GM12878 (cell line): Measurements from ENCODE around the gene SATB2. TPM values are rescaled to one million over a fixed set of nuclear protein-coding genes. Genes with fewer than 3 reads are reported as not detected.

Experiments used
- ATAC-seq: fragments of 200-7000 bp; cut with Tn5 transposase; 3 replicates; pipeline ENCODE4 v1.9.1; 2020; ENCODE audit warnings: mild to moderate bottlenecking, moderate library complexity
- BruUV-seq: library from RNA; stranded (reverse); fragments of 400-500 nt; replicated peaks from 2 replicates; lab custom pipeline; 2021; lab: Mats Ljungman, UMichigan
- CTCF ChIA-PET: fragments of 300-600 bp; sonication (Branson Sonifier 250); formaldehyde crosslinking; extraction: SDS; loops from one replicate; lab custom pipeline; 2021; ENCODE audit warnings: inconsistent platforms; lab: Yijun Ruan, JAX
- POLR2A ChIA-PET: fragments of 350-600 bp; formaldehyde crosslinking; extraction: SDS; loops from one replicate; lab custom pipeline; 2021; ENCODE audit warnings: inconsistent platforms; lab: Charles Lee
- RAD21 ChIA-PET: fragments of 300-600 bp; sonication (Branson Sonifier 250); formaldehyde crosslinking; loops from one replicate; lab custom pipeline; 2023; ENCODE audit warnings: antibody characterized with exemption; ENCODE audit not compliant: unreplicated experiment; lab: Charles Lee
- SMC1A ChIA-PET: fragments of 300-600 bp; sonication (Branson Sonifier 250); formaldehyde crosslinking; loops from one replicate; lab custom pipeline; 2023; ENCODE audit not compliant: unreplicated experiment, uncharacterized antibody; lab: Charles Lee
- DNase-seq: peaks from one replicate; pipeline ENCODE4 v3.0.0-alpha.2; 2011; ENCODE audit warnings: low read depth, low spot score
- FAIRE-seq: peaks from 3 replicates; lab custom pipeline; 2011; peaks lifted over from hg19 to GRCh38; lab: Jason Lieb, UNC
- H2AFZ ChIP-seq: 2 replicates; pipeline ENCODE4 v1.6.0; 2011; ENCODE audit warnings: low read depth, low read length, control low read depth; ENCODE audit not compliant: control insufficient read depth
- H3K27ac ChIP-seq: 2 replicates; pipeline ENCODE4 v1.5.1; 2011; ENCODE audit warnings: control low read depth; ENCODE audit not compliant: control insufficient read depth, insufficient read depth
- H3K27me3 ChIP-seq, 2 experiments: replicated peaks in 1 of 2; 2 replicates each; pipeline versions ENCODE4 v1.6.0 to v1.6.1; 2011; ENCODE audit warnings: low read length in 1 of 2; ENCODE audit not compliant: control insufficient read depth in 2 of 2, insufficient read depth in 2 of 2
- H3K36me3 ChIP-seq, 2 experiments: 2 replicates each; pipeline ENCODE4 v1.5.1; 2011; ENCODE audit warnings: low read length in 1 of 2; ENCODE audit not compliant: control insufficient read depth in 2 of 2, insufficient read depth in 2 of 2
- H3K4me1 ChIP-seq: 2 replicates; pipeline ENCODE4 v1.6.1; 2011; ENCODE audit warnings: mild to moderate bottlenecking, low read length, moderate library complexity, mixed read lengths; ENCODE audit not compliant: control insufficient read depth, insufficient read depth
- H3K4me2 ChIP-seq: 2 replicates; pipeline ENCODE4 v1.6.0; 2011; ENCODE audit warnings: control low read depth; ENCODE audit not compliant: control insufficient read depth, insufficient read depth
- H3K4me3 ChIP-seq: fragments of 200-600 bp; sonication (generic); 2 replicates; pipeline ENCODE4 v1.5.1; 2016
- H3K79me2 ChIP-seq: 2 replicates; pipeline ENCODE4 v1.6.0; 2011; ENCODE audit warnings: low read length; ENCODE audit not compliant: control insufficient read depth, insufficient read depth
- H3K9ac ChIP-seq: 2 replicates; pipeline ENCODE4 v1.8.0; 2011; ENCODE audit warnings: low read length, control low read depth, mixed read lengths; ENCODE audit not compliant: control insufficient read depth, insufficient read depth
- H3K9me3 ChIP-seq: replicated peaks from 3 replicates; pipeline ENCODE4 v1.5.1; 2011; ENCODE audit warnings: mild to moderate bottlenecking, low read length; ENCODE audit not compliant: control insufficient read depth, insufficient read depth
- H4K20me1 ChIP-seq: 2 replicates; pipeline ENCODE4 v1.6.0; 2011; ENCODE audit not compliant: control insufficient read depth, insufficient read depth
- ATF3 ChIP-seq: IDR thresholded peaks from 2 replicates; pipeline ENCODE4 v1.6.1; 2011; ENCODE audit warnings: low read depth, mild to moderate bottlenecking, low read length, moderate library complexity, borderline replicate concordance; ENCODE audit errors: extremely low read depth
- MEF2A ChIP-seq: IDR thresholded peaks from 2 replicates; pipeline ENCODE4 v1.6.1; 2011; ENCODE audit warnings: low read depth, mild to moderate bottlenecking, low read length, moderate library complexity; ENCODE audit not compliant: insufficient read depth
- MTA3 ChIP-seq: IDR thresholded peaks from 2 replicates; pipeline ENCODE4 v1.6.1; 2012; ENCODE audit warnings: low read length, inconsistent platforms, borderline replicate concordance
- MYC ChIP-seq: IDR thresholded peaks from 2 replicates; pipeline ENCODE4 v1.6.1; 2011; ENCODE audit warnings: mild to moderate bottlenecking, low read length, moderate library complexity, inconsistent platforms; ENCODE audit not compliant: insufficient read depth, insufficient replicate concordance, insufficient read length, severe bottlenecking
- NFIC ChIP-seq: IDR thresholded peaks from 2 replicates; pipeline ENCODE4 v1.6.1; 2012; ENCODE audit warnings: low read depth, mild to moderate bottlenecking, inconsistent platforms, low read length, moderate library complexity
- RBBP5 ChIP-seq: fragments of 200-600 bp; sonication (generic); conservative IDR thresholded peaks from 2 replicates; pipeline ENCODE4 v1.6.1; 2016
- RCOR1 ChIP-seq: conservative IDR thresholded peaks from 2 replicates; pipeline ENCODE4 v1.6.1; 2012; ENCODE audit warnings: low read depth, low read length, improper control_type of control experiment
- ZNF687 ChIP-seq: fragments of 450-650 bp; IDR thresholded peaks from 2 replicates; pipeline ENCODE4 v1.6.1; 2017; ENCODE audit warnings: mild to moderate bottlenecking, moderate library complexity
- WGBS: methylation state at CpG from one replicate; pipeline ENCODE4 v1.1.6; 2016; ENCODE audit warnings: low lambda C conversion rate; ENCODE audit not compliant: insufficient replicate concordance, insufficient coverage; ENCODE audit errors: missing lambda C conversion rate; 5-methylcytosine and 5-hydroxymethylcytosine counted together
- in situ Hi-C: fragments of 300-500 bp; cut with MboI; formaldehyde crosslinking; loops from 9 replicates; pipeline ENCODE4 v1.14.3; 2018; ENCODE audit warnings: mixed read lengths
- intact Hi-C: fragments of 100-400 bp; cut with micrococcal nuclease; formaldehyde crosslinking; loops from one replicate; pipeline ENCODE4 v1.14.2; 2022; ENCODE audit not compliant: unreplicated experiment
- polyA plus RNA-seq, 11 experiments: library from polyadenylated mRNA; depleted of rRNA in 4 of 11; unstranded in 6 of 11; stranded (reverse) in 5 of 11; fragments of >200 nt; fragmentation: Nextera tagmentation in 4 of 11; fragmentation: Illumina TruSeq in 1 of 11; extraction: Ambion mirVana in 4 of 11; extraction: Trizol in 1 of 11; gene quantifications; 1 replicate in 1 of 11; 2 replicates in 10 of 11; pipeline versions ENCODE4 v1.2.1 to v1.2.3, GENCODE V29; 2011 to 2016; ENCODE audit warnings: inconsistent platforms in 2 of 11, missing spikeins in 2 of 11, low read depth in 1 of 11
- total RNA-seq, 4 experiments: library from RNA; depleted of rRNA in 3 of 4; stranded (reverse); fragments of >200 nt in 3 of 4; fragmentation: Illumina TruSeq in 1 of 4; extraction: Trizol in 1 of 4; gene quantifications; 2 replicates each; pipeline versions ENCODE4 v1.2.1 to v1.2.3, GENCODE V29; 2013 to 2021
- TF ChIP-seq, protein P1 (sequence below): IDR thresholded peaks from 2 replicates; pipeline ENCODE4 v1.6.1; 2012; ENCODE audit warnings: improper control_type of control experiment, low read depth, low read length; ENCODE audit not compliant: insufficient replicate concordance

The SATB2 gene
- total and polyA plus RNA-seq, 10 of the 15 experiments (the other 5 are each of a cell fraction or from before 2014, with no cell fraction given) = 0.03 to 0.56 (median 0.08) TPM; not detected in 3

- ATAC-seq = no peak
- POLR2A ChIA-PET = no interaction called here
- peaks cover 17 to 34% of the 10 kb centered on the region in 2 experiments for H3K27me3 ChIP-seq
- TF ChIP-seq ZNF687 = no peak
- no peak for TF ChIP-seq MYC
- TF ChIP-seq RBBP5 = no peak
- TF ChIP-seq, protein P1, sequence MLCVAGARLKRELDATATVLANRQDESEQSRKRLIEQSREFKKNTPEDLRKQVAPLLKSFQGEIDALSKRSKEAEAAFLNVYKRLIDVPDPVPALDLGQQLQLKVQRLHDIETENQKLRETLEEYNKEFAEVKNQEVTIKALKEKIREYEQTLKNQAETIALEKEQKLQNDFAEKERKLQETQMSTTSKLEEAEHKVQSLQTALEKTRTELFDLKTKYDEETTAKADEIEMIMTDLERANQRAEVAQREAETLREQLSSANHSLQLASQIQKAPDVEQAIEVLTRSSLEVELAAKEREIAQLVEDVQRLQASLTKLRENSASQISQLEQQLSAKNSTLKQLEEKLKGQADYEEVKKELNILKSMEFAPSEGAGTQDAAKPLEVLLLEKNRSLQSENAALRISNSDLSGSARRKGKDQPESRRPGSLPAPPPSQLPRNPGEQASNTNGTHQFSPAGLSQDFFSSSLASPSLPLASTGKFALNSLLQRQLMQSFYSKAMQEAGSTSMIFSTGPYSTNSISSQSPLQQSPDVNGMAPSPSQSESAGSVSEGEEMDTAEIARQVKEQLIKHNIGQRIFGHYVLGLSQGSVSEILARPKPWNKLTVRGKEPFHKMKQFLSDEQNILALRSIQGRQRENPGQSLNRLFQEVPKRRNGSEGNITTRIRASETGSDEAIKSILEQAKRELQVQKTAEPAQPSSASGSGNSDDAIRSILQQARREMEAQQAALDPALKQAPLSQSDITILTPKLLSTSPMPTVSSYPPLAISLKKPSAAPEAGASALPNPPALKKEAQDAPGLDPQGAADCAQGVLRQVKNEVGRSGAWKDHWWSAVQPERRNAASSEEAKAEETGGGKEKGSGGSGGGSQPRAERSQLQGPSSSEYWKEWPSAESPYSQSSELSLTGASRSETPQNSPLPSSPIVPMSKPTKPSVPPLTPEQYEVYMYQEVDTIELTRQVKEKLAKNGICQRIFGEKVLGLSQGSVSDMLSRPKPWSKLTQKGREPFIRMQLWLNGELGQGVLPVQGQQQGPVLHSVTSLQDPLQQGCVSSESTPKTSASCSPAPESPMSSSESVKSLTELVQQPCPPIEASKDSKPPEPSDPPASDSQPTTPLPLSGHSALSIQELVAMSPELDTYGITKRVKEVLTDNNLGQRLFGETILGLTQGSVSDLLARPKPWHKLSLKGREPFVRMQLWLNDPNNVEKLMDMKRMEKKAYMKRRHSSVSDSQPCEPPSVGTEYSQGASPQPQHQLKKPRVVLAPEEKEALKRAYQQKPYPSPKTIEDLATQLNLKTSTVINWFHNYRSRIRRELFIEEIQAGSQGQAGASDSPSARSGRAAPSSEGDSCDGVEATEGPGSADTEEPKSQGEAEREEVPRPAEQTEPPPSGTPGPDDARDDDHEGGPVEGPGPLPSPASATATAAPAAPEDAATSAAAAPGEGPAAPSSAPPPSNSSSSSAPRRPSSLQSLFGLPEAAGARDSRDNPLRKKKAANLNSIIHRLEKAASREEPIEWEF = no peak
- TF ChIP-seq MTA3 = no peak
- no peak for TF ChIP-seq MEF2A
- TF ChIP-seq ATF3 = no peak
- TF ChIP-seq RCOR1 = no peak
- no peak for TF ChIP-seq NFIC
- TF ChIP-seq, all 136 proteins: peak for 0
- DNase-seq (no peak), FAIRE-seq (no peak)
- in situ Hi-C loops = no loop called here
- H3K4me1 ChIP-seq = no peaks in the 10 kb centered on the region
- intact Hi-C loops = no loop called here
- WGBS = 51% methylated on average over 45 of the region's 46 CpGs
- CTCF ChIA-PET = interaction anchor here (0.9 to 1.1 kb wide), 2 partner anchors 439 to 1152 kb away, joined by 3 to 4 read pairs; no protein-coding TSS in a partner anchor
- no peaks in the 10 kb centered on the region; the same call in 2 of the 3 replicates for H3K9me3 ChIP-seq
- SMC1A ChIA-PET = interaction anchor here (0.6 kb wide), 1 partner anchor 752 kb away, joined by 3 read pairs; no protein-coding TSS in a partner anchor
- H3K9ac ChIP-seq = no peak overlapping the region
- no peaks in the 10 kb centered on the region; the same call in 1 of the 2 replicates for H4K20me1 ChIP-seq
- H3K27ac ChIP-seq = no peak overlapping the region
- RAD21 ChIA-PET = no interaction called here
- no peaks in the 10 kb centered on the region for H3K79me2 ChIP-seq
- no peak overlapping the region for H2AFZ ChIP-seq
- H3K36me3 ChIP-seq = no peaks in the 10 kb centered on the region
- no peak overlapping the region for H3K4me3 ChIP-seq
- no peak overlapping the region for H3K4me2 ChIP-seq
- BruUV-seq = no TSS peak
Observed at GRCh38 chr2:199464606-199465352, 7.0 kb upstream of the SATB2 start.
